H9 (cell line): ENCODE data around the gene EGR4. TPM values are rescaled to one million over a fixed set of nuclear protein-coding genes. Genes with fewer than 3 reads are reported as not detected.

Experiments used
- DNase-seq: peaks from one replicate; pipeline ENCODE4 v3.0.0-alpha.2; 2017
- H2AFZ ChIP-seq: one replicate; pipeline ENCODE4 v1.6.1; 2013; ENCODE audit warnings: mild to moderate bottlenecking, low read length, control low read depth, moderate library complexity
- H2AK5ac ChIP-seq: 2 replicates; pipeline ENCODE4 v1.6.1; 2013; ENCODE audit warnings: low read length, control low read depth, mixed read lengths; ENCODE audit not compliant: insufficient read length
- H2BK120ac ChIP-seq: one replicate; pipeline ENCODE4 v1.6.1; 2013; ENCODE audit warnings: low read depth, mild to moderate bottlenecking, low read length, control low read depth, inconsistent platforms; ENCODE audit not compliant: poor library complexity, severe bottlenecking
- H2BK12ac ChIP-seq: 2 replicates; pipeline ENCODE4 v1.6.1; 2013; ENCODE audit warnings: low read length, control low read depth, mixed read lengths, low read depth; ENCODE audit not compliant: insufficient read length
- H2BK15ac ChIP-seq: 2 replicates; pipeline ENCODE4 v1.6.1; 2013; ENCODE audit warnings: low read depth, low read length, control low read depth
- H2BK20ac ChIP-seq: one replicate; pipeline ENCODE4 v1.6.1; 2013; ENCODE audit warnings: low read depth, mild to moderate bottlenecking, low read length, control low read depth, inconsistent platforms; ENCODE audit not compliant: poor library complexity, severe bottlenecking
- H2BK5ac ChIP-seq: 2 replicates; pipeline ENCODE4 v1.6.1; 2013; ENCODE audit warnings: low read length, control low read depth, mixed read lengths; ENCODE audit not compliant: insufficient read length
- H3K14ac ChIP-seq: 2 replicates; pipeline ENCODE4 v1.6.1; 2013; ENCODE audit warnings: low read length, control low read depth; ENCODE audit not compliant: insufficient read depth
- H3K18ac ChIP-seq: 2 replicates; pipeline ENCODE4 v1.6.1; 2013; ENCODE audit warnings: low read depth, mild to moderate bottlenecking, mixed read lengths, low read length, control low read depth; ENCODE audit not compliant: insufficient read length
- H3K23ac ChIP-seq: 2 replicates; pipeline ENCODE4 v1.6.1; 2013; ENCODE audit warnings: low read length, control low read depth, mixed read lengths, low read depth; ENCODE audit not compliant: insufficient read length
- H3K23me2 ChIP-seq: 2 replicates; pipeline ENCODE4 v1.6.1; 2013; ENCODE audit warnings: low read depth, mild to moderate bottlenecking, mixed read lengths, low read length, control low read depth; ENCODE audit not compliant: insufficient read length, poor library complexity, severe bottlenecking
- H3K27ac ChIP-seq: 2 replicates; pipeline ENCODE4 v1.5.1; 2013; ENCODE audit warnings: low read length, control low read depth, mixed read lengths, low read depth; ENCODE audit not compliant: insufficient read length
- H3K27me3 ChIP-seq: 2 replicates; pipeline ENCODE4 v1.6.1; 2013; ENCODE audit warnings: low read length, control low read depth, inconsistent platforms; ENCODE audit not compliant: insufficient read depth
- H3K4ac ChIP-seq: 2 replicates; pipeline ENCODE4 v1.6.1; 2013; ENCODE audit warnings: low read depth, mild to moderate bottlenecking, control low read depth, inconsistent platforms, low read length, moderate library complexity
- H3K4me1 ChIP-seq: 2 replicates; pipeline ENCODE4 v1.6.1; 2013; ENCODE audit warnings: low read length, control low read depth, inconsistent platforms; ENCODE audit not compliant: insufficient read depth
- H3K4me2 ChIP-seq: 2 replicates; pipeline ENCODE4 v1.6.1; 2013; ENCODE audit warnings: low read length, control low read depth, mixed read lengths; ENCODE audit not compliant: insufficient read length, insufficient read depth
- H3K56ac ChIP-seq: 2 replicates; pipeline ENCODE4 v1.6.1; 2013; ENCODE audit warnings: low read depth, mild to moderate bottlenecking, mixed read lengths, low read length, control low read depth; ENCODE audit not compliant: insufficient read length
- H3K79me1 ChIP-seq: 2 replicates; pipeline ENCODE4 v1.6.1; 2013; ENCODE audit warnings: low read depth, mild to moderate bottlenecking, moderate library complexity, low read length, control low read depth, inconsistent platforms; ENCODE audit not compliant: insufficient read depth, poor library complexity, severe bottlenecking
- H3K79me2 ChIP-seq: 2 replicates; pipeline ENCODE4 v1.6.1; 2013; ENCODE audit warnings: low read length, control low read depth, inconsistent platforms; ENCODE audit not compliant: insufficient read depth
- H3K9ac ChIP-seq: 2 replicates; pipeline ENCODE4 v1.6.1; 2013; ENCODE audit warnings: low read length, control low read depth, mixed read lengths; ENCODE audit not compliant: insufficient read length; ENCODE audit errors: extremely low read depth
- H3K9me3 ChIP-seq: one replicate; pipeline ENCODE4 v1.6.1; 2013; ENCODE audit warnings: low read depth, low read length, inconsistent platforms; ENCODE audit not compliant: control insufficient read depth
- H3T11ph ChIP-seq: one replicate; pipeline ENCODE4 v1.6.1; 2013; ENCODE audit warnings: mild to moderate bottlenecking, low read length, control low read depth, inconsistent platforms
- H4K20me1 ChIP-seq: one replicate; pipeline ENCODE4 v1.6.1; 2013; ENCODE audit not compliant: control insufficient read depth, insufficient read length, insufficient read depth
- H4K5ac ChIP-seq: 2 replicates; pipeline ENCODE4 v1.6.1; 2013; ENCODE audit warnings: low read depth, mild to moderate bottlenecking, mixed read lengths, low read length, control low read depth; ENCODE audit not compliant: insufficient read length
- H4K8ac ChIP-seq: replicated peaks from 2 replicates; pipeline ENCODE4 v1.6.1; 2013; ENCODE audit warnings: low read length, control low read depth, mixed read lengths, low read depth; ENCODE audit not compliant: insufficient read length
- H4K91ac ChIP-seq: 2 replicates; pipeline ENCODE4 v1.6.1; 2013; ENCODE audit warnings: low read depth, mild to moderate bottlenecking, moderate library complexity, mixed read lengths, low read length, control low read depth; ENCODE audit not compliant: insufficient read length
- H3K27ac Mint-ChIP-seq, 3 experiments: 2 replicates in 2 of 3; 3 replicates in 1 of 3; pipeline ENCODE4 v1.8.0; 2020 to 2021; ENCODE audit warnings: mixed read lengths in 3 of 3, mild to moderate bottlenecking in 1 of 3, moderate library complexity in 1 of 3
- H3K27me3 Mint-ChIP-seq: 2 replicates; pipeline ENCODE4 v1.8.0; 2021; ENCODE audit warnings: low read depth, mild to moderate bottlenecking, moderate library complexity, mixed read lengths
- H3K36me3 Mint-ChIP-seq, 3 experiments: 2 replicates in 2 of 3; 3 replicates in 1 of 3; pipeline ENCODE4 v1.8.0; 2020 to 2021; ENCODE audit warnings: low read depth in 3 of 3, mixed read lengths in 3 of 3; ENCODE audit not compliant: insufficient read depth in 1 of 3
- H3K4me1 Mint-ChIP-seq, 2 experiments: 2 replicates each; pipeline ENCODE4 v1.8.0; 2020; ENCODE audit warnings: mixed read lengths in 2 of 2
- H3K4me3 Mint-ChIP-seq, 2 experiments: 2 replicates in 1 of 2; 3 replicates in 1 of 2; pipeline ENCODE4 v1.8.0; 2020 to 2021; ENCODE audit warnings: mild to moderate bottlenecking in 2 of 2, mixed read lengths in 2 of 2, moderate library complexity in 1 of 2
- H3K9me3 Mint-ChIP-seq, 2 experiments: 2 replicates in 1 of 2; 3 replicates in 1 of 2; pipeline ENCODE4 v1.8.0; 2020; ENCODE audit warnings: mild to moderate bottlenecking in 2 of 2, mixed read lengths in 2 of 2, moderate library complexity in 1 of 2
- total RNA-seq: library from RNA; stranded (reverse); gene quantifications from 2 replicates; pipeline ENCODE4 v1.2.1, GENCODE V29; 2021
- TF ChIP-seq, protein P1 (sequence below): fragments of 200-600 bp; sonication (generic); conservative IDR thresholded peaks from 3 replicates; pipeline ENCODE4 v1.8.0; 2021; ENCODE audit warnings: antibody characterized with exemption, mild to moderate bottlenecking

EGR4 gene
- total RNA-seq, 1 experiment from 2014 or later, result 0.85 TPM

- Mint-ChIP-seq H3K27me3 (peaks cover 15% of the 10 kb centered on the region), H3K36me3 (peaks cover 0 to 4% (median 2%) of the 10 kb centered on the region in 3 experiments; a peak in 3 of 7 replicates)
- H3K79me2 ChIP-seq, result peaks cover 3% of the 10 kb centered on the region; the same call in 1 of the 2 replicates
Observed at GRCh38 chr2:73281244-73281643, 12.1 kb downstream of the EGR4 start.

More at GRCh38 chr2:73281244-73281643, 12.1 kb downstream of the EGR4 start:
- peaks cover 2% of the 10 kb centered on the region for H4K20me1 ChIP-seq
- no peak overlapping the region for H4K8ac ChIP-seq
- H3K79me1 ChIP-seq, result peaks cover 3% of the 10 kb centered on the region
- no peak overlapping the region for H4K91ac ChIP-seq
- no peak overlapping the region for H3K14ac ChIP-seq
- H3K56ac ChIP-seq, result no peak overlapping the region
- H4K5ac ChIP-seq, result no peak overlapping the region
- H2BK120ac ChIP-seq, result no peak overlapping the region
- no peak overlapping the region for H3K4me2 ChIP-seq
- H3K27ac ChIP-seq, result no peak overlapping the region
- no peak overlapping the region for H3K4ac ChIP-seq
- no peak overlapping the region for H3K23ac ChIP-seq
- Mint-ChIP-seq H3K4me1 (peaks cover 19 to 24% of the 10 kb centered on the region in 2 experiments), H3K4me3 (no peak overlapping the region), H3K9me3 (no peaks in the 10 kb centered on the region), H3K27ac (no peak overlapping the region)
- peaks cover 15% of the 10 kb centered on the region for H3K23me2 ChIP-seq
- H3T11ph ChIP-seq, result no peak overlapping the region
- peaks cover 3% of the 10 kb centered on the region; the same call in 1 of the 2 replicates for H3K4me1 ChIP-seq
- H3K18ac ChIP-seq, result no peak overlapping the region
- H2BK12ac ChIP-seq, result no peak overlapping the region
- no peak overlapping the region for H2AFZ ChIP-seq
- DNase-seq, result no peak
- H3K9ac ChIP-seq, result no peak overlapping the region
- TF ChIP-seq, protein P1, sequence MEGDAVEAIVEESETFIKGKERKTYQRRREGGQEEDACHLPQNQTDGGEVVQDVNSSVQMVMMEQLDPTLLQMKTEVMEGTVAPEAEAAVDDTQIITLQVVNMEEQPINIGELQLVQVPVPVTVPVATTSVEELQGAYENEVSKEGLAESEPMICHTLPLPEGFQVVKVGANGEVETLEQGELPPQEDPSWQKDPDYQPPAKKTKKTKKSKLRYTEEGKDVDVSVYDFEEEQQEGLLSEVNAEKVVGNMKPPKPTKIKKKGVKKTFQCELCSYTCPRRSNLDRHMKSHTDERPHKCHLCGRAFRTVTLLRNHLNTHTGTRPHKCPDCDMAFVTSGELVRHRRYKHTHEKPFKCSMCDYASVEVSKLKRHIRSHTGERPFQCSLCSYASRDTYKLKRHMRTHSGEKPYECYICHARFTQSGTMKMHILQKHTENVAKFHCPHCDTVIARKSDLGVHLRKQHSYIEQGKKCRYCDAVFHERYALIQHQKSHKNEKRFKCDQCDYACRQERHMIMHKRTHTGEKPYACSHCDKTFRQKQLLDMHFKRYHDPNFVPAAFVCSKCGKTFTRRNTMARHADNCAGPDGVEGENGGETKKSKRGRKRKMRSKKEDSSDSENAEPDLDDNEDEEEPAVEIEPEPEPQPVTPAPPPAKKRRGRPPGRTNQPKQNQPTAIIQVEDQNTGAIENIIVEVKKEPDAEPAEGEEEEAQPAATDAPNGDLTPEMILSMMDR, result no peak
- no peak overlapping the region for H2AK5ac ChIP-seq
- H3K27me3 ChIP-seq, result no peaks in the 10 kb centered on the region; the same call in 1 of the 2 replicates
- no peaks in the 10 kb centered on the region for H3K9me3 ChIP-seq
- H2BK15ac ChIP-seq, result no peak overlapping the region
- H2BK5ac ChIP-seq, result no peak overlapping the region
- H2BK20ac ChIP-seq, result no peak overlapping the region
